NCI-H146 (cell line): ENCODE results near the gene TRAM2.

ENCODE experiments used
- DNase-seq: peaks from one replicate; lab custom pipeline; 2025; lab: John Stamatoyannopoulos, UW

The TRAM2 gene

GRCh38 chr6:52531834-52532233 lies 45.0 kb downstream of the TRAM2 start:
- DNase-seq: no peak

- no peak for DNase-seq
Measured at GRCh38 chr6:52531396-52531795, 45.5 kb downstream of the TRAM2 start.

- DNase-seq: no peak
Measured at GRCh38 chr6:52530351-52530750, 46.5 kb downstream of the TRAM2 start.

- no peak for DNase-seq
Measured at GRCh38 chr6:52529311-52529710, 47.5 kb downstream of the TRAM2 start.

- DNase-seq: no peak
Measured at GRCh38 chr6:52527436-52527835, 49.4 kb downstream of the TRAM2 start.

GRCh38 chr6:52526634-52527033 lies 50.2 kb downstream of the TRAM2 start:
- no peak for DNase-seq

- no peak for DNase-seq
Measured at GRCh38 chr6:52524918-52525317, 51.9 kb downstream of the TRAM2 start.

GRCh38 chr6:52523378-52524142 lies 53.3 kb downstream of the TRAM2 start:
- no peak for DNase-seq

- DNase-seq: no peak
Measured at GRCh38 chr6:52522655-52523054, 54.2 kb downstream of the TRAM2 start.

GRCh38 chr6:52522151-52522626 lies 54.7 kb downstream of the TRAM2 start:
- DNase-seq: no peak

- no peak for DNase-seq
Measured at GRCh38 chr6:52519618-52520017, 57.2 kb downstream of the TRAM2 start.

GRCh38 chr6:52518279-52518945 lies 58.4 kb downstream of the TRAM2 start:
- DNase-seq: no peak

- DNase-seq: peak; percentile 15
Measured at GRCh38 chr6:52517502-52518278, 59.2 kb downstream of the TRAM2 start.

- no peak for DNase-seq
Measured at GRCh38 chr6:52516943-52517342, 59.9 kb downstream of the TRAM2 start.

GRCh38 chr6:52516269-52516668 lies 60.6 kb downstream of the TRAM2 start:
- no peak for DNase-seq

GRCh38 chr6:52515219-52515960 lies 61.5 kb downstream of the TRAM2 start:
- no peak for DNase-seq

GRCh38 chr6:52514514-52514913 lies 62.3 kb downstream of the TRAM2 start:
- no peak for DNase-seq

GRCh38 chr6:52513896-52514295 lies 63.0 kb downstream of the TRAM2 start:
- no peak for DNase-seq

GRCh38 chr6:52513464-52513863 lies 63.4 kb downstream of the TRAM2 start:
- no peak for DNase-seq

GRCh38 chr6:52512199-52512598 lies 64.7 kb downstream of the TRAM2 start:
- DNase-seq: no peak

- DNase-seq: no peak
Measured at GRCh38 chr6:52511572-52512151, 65.2 kb downstream of the TRAM2 start.

- no peak for DNase-seq
Measured at GRCh38 chr6:52511163-52511562, 65.7 kb downstream of the TRAM2 start.
